ENCODE measurements around the gene AURKAIP1. TPM values are rescaled to one million over a fixed set of nuclear protein-coding genes. Genes with fewer than 3 reads are reported as not detected.

The AURKAIP1 gene
- total RNA-seq, 1 donor, result 74.6 TPM

DNA sequence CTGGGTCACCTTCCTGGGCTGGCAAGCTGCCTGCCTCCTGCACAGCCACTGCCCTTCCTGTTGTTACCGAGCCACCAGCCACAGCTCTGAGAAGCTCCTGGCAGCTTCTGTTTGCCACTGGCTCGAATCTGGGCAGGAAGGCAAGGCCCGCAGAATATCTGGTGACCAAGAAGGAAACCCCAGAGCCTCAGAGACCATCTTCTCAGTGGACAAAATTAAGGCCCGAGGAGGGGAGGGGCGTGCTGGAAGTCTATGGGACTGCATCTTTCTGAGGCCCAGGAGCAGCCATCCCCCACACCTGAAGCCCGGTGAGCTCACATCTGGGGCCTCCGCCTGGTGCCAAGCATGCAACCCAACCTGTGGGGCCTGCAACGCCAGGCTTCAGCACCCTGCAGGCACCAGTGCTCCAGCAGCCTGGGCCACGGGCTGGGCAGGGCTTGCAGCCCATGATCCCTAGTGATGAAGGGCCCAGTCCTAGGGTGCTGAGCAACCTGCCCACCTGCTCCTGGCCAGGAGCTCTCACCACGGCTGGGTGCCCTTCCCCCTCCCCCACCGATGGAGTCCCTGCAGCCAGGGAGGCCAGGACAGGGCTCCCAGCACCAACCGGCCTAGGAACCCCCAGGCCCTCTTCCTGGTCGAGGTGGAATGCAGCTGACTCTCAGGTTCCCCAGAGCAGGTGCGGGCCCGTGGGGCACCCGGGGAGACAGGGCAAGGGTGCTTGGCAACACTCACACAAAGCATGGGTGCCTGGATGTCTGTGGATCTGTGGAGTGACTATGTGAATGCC lies 49.5 kb downstream of the AURKAIP1 start:
- no peaks in the 10 kb centered on the region for H3K27me3 ChIP-seq (ENCODE audit: insufficient read depth, low read length)
- peak overlapping the region; percentile 89 for H3K4me3 ChIP-seq (ENCODE audit: insufficient read depth, low read length)
- H3K79me2 ChIP-seq (ENCODE audit: insufficient read depth, low read length), result peaks cover 63% of the 10 kb centered on the region
- H3K36me3 ChIP-seq (ENCODE audit: insufficient read depth, low read length), result peaks cover 5% of the 10 kb centered on the region
- peak; percentile 91 for DNase-seq (ENCODE audit: insufficient read length, low spot score, missing footprints)
- H3K4me1 ChIP-seq (ENCODE audit: insufficient read depth, low read length), result peaks cover 12% of the 10 kb centered on the region
- TF ChIP-seq, protein P1, sequence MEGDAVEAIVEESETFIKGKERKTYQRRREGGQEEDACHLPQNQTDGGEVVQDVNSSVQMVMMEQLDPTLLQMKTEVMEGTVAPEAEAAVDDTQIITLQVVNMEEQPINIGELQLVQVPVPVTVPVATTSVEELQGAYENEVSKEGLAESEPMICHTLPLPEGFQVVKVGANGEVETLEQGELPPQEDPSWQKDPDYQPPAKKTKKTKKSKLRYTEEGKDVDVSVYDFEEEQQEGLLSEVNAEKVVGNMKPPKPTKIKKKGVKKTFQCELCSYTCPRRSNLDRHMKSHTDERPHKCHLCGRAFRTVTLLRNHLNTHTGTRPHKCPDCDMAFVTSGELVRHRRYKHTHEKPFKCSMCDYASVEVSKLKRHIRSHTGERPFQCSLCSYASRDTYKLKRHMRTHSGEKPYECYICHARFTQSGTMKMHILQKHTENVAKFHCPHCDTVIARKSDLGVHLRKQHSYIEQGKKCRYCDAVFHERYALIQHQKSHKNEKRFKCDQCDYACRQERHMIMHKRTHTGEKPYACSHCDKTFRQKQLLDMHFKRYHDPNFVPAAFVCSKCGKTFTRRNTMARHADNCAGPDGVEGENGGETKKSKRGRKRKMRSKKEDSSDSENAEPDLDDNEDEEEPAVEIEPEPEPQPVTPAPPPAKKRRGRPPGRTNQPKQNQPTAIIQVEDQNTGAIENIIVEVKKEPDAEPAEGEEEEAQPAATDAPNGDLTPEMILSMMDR (IDR thresholded peaks at IDR 0.05; ENCODE audit: extremely low read depth, low read depth, low read length), result no peak
- peak overlapping the region; percentile 71 for H3K27ac ChIP-seq (ENCODE audit: low read depth, low read length)
- H3K9me3 ChIP-seq (ENCODE audit: low read depth, low read length), result no peaks in the 10 kb centered on the region
- peak overlapping the region; percentile 87 for H3K4me2 ChIP-seq (ENCODE audit: insufficient read depth, low read length)
- no peak overlapping the region for H2AFZ ChIP-seq (ENCODE audit: low read length)
- H4K20me1 ChIP-seq (ENCODE audit: insufficient read depth, low read length), result peaks cover 41% of the 10 kb centered on the region

DNA sequence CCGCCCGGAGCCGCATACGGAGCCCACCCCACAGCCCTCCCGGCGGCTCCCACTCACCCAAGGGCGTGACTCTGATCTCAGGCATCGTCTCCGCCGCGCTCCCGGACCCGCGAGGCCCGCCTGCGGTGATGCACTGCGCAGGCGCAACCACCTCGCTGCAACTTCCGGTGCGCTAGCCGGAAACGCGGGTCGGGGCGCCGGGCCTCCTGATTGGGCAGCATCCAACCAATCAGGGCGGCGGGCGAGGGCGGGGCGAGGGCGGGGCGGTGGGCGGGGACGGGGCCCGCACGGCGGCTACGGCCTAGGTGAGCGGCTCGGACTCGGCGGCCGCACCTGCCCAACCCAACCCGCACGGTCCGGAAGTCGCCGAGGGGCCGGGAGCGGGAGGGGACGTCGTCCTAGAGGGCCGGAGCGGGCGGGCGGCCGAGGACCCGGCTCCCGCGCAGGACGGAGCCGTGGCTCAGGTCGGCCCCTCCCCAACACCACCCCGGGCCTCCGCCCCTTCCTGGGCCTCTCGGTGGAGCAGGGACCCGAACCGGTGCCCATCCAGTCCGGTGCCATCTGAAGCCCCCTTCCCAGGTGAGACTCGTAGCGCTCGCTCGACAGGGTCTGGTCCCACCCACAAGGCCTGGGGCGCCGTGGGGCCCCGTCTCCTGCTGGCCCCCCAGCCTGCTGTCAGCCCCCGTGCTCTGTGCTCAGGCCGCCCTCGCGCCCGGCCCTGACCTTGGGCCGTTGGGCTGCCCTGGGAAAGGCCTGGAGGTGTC lies 50.3 kb downstream of the AURKAIP1 start, which contains the start of the genes CPTP and INTS11:
Gene CPTP, plus strand, starts transcription at position 279 of the 764 bp plus-strand sequence. CDS start 2,109 bp downstream, outside the sequence.
Gene INTS11, minus strand, starts transcription at position 137 of the 764 bp plus-strand sequence. Its CDS starts 52 bp downstream, at position 85.
- Histone ChIP-seq H3K4me3 (ENCODE audit: insufficient read depth, low read length) (peak within 1 kb of the TSS; percentile 89), H3K9me3 (ENCODE audit: low read depth, low read length) (no peaks in the 10 kb centered on the region), H3K79me2 (ENCODE audit: insufficient read depth, low read length) (peaks cover 71% of the 10 kb centered on the region), H3K4me1 (ENCODE audit: insufficient read depth, low read length) (peaks cover 12% of the 10 kb centered on the region), H3K36me3 (ENCODE audit: insufficient read depth, low read length) (peaks cover 11% of the 10 kb centered on the region), H3K4me2 (ENCODE audit: insufficient read depth, low read length) (peak within 1 kb of the TSS; percentile 87), H2AFZ (ENCODE audit: low read length) (peak within 1 kb of the TSS; percentile 41), H3K27ac (ENCODE audit: low read depth, low read length) (peak within 1 kb of the TSS; percentile 79), H3K27me3 (ENCODE audit: insufficient read depth, low read length) (no peaks in the 10 kb centered on the region), H4K20me1 (ENCODE audit: insufficient read depth, low read length) (peaks cover 45% of the 10 kb centered on the region)
- peak; percentile 100 for DNase-seq (ENCODE audit: insufficient read length, low spot score, missing footprints)
- TF ChIP-seq, protein P1 (IDR thresholded peaks at IDR 0.05; ENCODE audit: extremely low read depth, low read depth, low read length), result no peak

DNA sequence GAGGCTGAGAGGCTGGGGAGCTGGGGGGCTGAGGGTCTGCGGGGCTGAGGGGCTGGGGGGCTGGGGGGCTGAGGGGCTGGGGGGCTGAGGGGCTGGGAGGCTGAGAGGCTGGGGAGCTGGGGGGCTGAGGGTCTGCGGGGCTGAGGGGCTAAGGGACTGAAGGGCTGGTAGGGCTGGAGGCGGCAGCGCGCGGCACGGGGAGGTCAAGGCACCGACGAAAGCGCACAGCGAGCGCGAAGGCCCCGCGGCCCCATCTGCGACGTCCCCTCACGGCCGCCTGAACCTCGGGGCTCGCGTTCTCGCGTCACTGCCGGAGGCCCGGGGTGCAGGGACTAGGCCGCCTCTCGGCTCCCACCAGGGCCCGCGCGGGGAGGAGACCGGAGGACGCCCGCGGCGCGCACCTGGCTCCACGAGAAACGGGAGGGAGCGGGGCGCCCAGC lies 50.9 kb downstream of the AURKAIP1 start:
- peaks cover 17% of the 10 kb centered on the region for H3K36me3 ChIP-seq (ENCODE audit: insufficient read depth, low read length)
- H2AFZ ChIP-seq (ENCODE audit: low read length), result no peak overlapping the region
- no peaks in the 10 kb centered on the region for H3K9me3 ChIP-seq (ENCODE audit: low read depth, low read length)
- peak overlapping the region; percentile 76 for H3K4me2 ChIP-seq (ENCODE audit: insufficient read depth, low read length)
- peaks cover 12% of the 10 kb centered on the region for H3K4me1 ChIP-seq (ENCODE audit: insufficient read depth, low read length)
- TF ChIP-seq, protein P1 (IDR thresholded peaks at IDR 0.05; ENCODE audit: extremely low read depth, low read depth, low read length), result no peak
- H3K27me3 ChIP-seq (ENCODE audit: insufficient read depth, low read length), result no peaks in the 10 kb centered on the region
- peaks cover 46% of the 10 kb centered on the region for H4K20me1 ChIP-seq (ENCODE audit: insufficient read depth, low read length)
- peak overlapping the region; percentile 89 for H3K4me3 ChIP-seq (ENCODE audit: insufficient read depth, low read length)
- H3K79me2 ChIP-seq (ENCODE audit: insufficient read depth, low read length), result peaks cover 77% of the 10 kb centered on the region
- peak; percentile 95 for DNase-seq (ENCODE audit: insufficient read length, low spot score, missing footprints)
- peak overlapping the region; percentile 79 for H3K27ac ChIP-seq (ENCODE audit: low read depth, low read length)

Other genes with a start within 250 kb of the AURKAIP1 start
- not detected in 2 replicates for gene TTLL10, start 201.3 kb downstream of the AURKAIP1 start, total RNA-seq
- gene TNFRSF18, start 168.6 kb downstream of the AURKAIP1 start, total RNA-seq, result 0.29 TPM in 1 of 2 replicates, not detected in the other
- under 0.01 TPM in 1 of 2 replicates, not detected in the other for gene TNFRSF4, start 161.1 kb downstream of the AURKAIP1 start, total RNA-seq
- 136 and 151 TPM in 2 replicates for gene SDF4, start 143.2 kb downstream of the AURKAIP1 start, total RNA-seq
- gene B3GALT6, start 143.0 kb downstream of the AURKAIP1 start, total RNA-seq, result 26.5 and 29.7 TPM in 2 replicates
- 0.36 and 0.59 TPM in 2 replicates for gene C1QTNF12, start 128.5 kb downstream of the AURKAIP1 start, total RNA-seq
- gene UBE2J2, start 101.4 kb downstream of the AURKAIP1 start, total RNA-seq, result 31.2 and 32.6 TPM in 2 replicates
- gene SCNN1D, start 94.8 kb downstream of the AURKAIP1 start, total RNA-seq, result 0.59 and 1.1 TPM in 2 replicates
- gene ACAP3, start 67.3 kb downstream of the AURKAIP1 start, total RNA-seq, result 31.2 and 46.7 TPM in 2 replicates
- gene PUSL1, start 66.6 kb downstream of the AURKAIP1 start, total RNA-seq, result 19.4 and 29.3 TPM in 2 replicates
- gene INTS11, start 50.5 kb downstream of the AURKAIP1 start, total RNA-seq, result 53.3 and 59.7 TPM in 2 replicates
- 12.7 and 13.8 TPM in 2 replicates for gene CPTP, start 50.4 kb downstream of the AURKAIP1 start, total RNA-seq
- under 0.01 TPM in 2 replicates for gene TAS1R3, start 43.9 kb downstream of the AURKAIP1 start, total RNA-seq
- gene DVL1, start 25.8 kb downstream of the AURKAIP1 start, total RNA-seq, result 73.5 and 81.9 TPM in 2 replicates
- 689 and 735 TPM in 2 replicates for gene MXRA8, start 16.7 kb downstream of the AURKAIP1 start, total RNA-seq
- gene CCNL2, start 24.1 kb upstream of the AURKAIP1 start, total RNA-seq, result 138 and 139 TPM in 2 replicates
- 53.9 and 58.9 TPM in 2 replicates for gene MRPL20, start 32.1 kb upstream of the AURKAIP1 start, total RNA-seq
- gene ANKRD65, start 46.1 kb upstream of the AURKAIP1 start, total RNA-seq, result 1.2 and 1.8 TPM in 2 replicates
- 2.4 and 4.3 TPM in 2 replicates for gene VWA1, start 60.5 kb upstream of the AURKAIP1 start, total RNA-seq
- under 0.01 and 0.59 TPM in 2 replicates for gene ATAD3C, start 74.5 kb upstream of the AURKAIP1 start, total RNA-seq
- 10.6 and 14.5 TPM in 2 replicates for gene ATAD3B, start 96.6 kb upstream of the AURKAIP1 start, total RNA-seq
- 18.6 and 19.9 TPM in 2 replicates for gene ATAD3A, start 137.0 kb upstream of the AURKAIP1 start, total RNA-seq
- gene TMEM240, start 165.4 kb upstream of the AURKAIP1 start, total RNA-seq, result 1.8 and 2.7 TPM in 2 replicates
- 67.2 and 73.1 TPM in 2 replicates for gene SSU72, start 199.7 kb upstream of the AURKAIP1 start, total RNA-seq
- 2.1 and 2.5 TPM in 2 replicates for gene FNDC10, start 224.9 kb upstream of the AURKAIP1 start, total RNA-seq
- 74.0 and 80.7 TPM in 2 replicates for gene MIB2, start 240.3 kb upstream of the AURKAIP1 start, total RNA-seq